Liver (tissue), 9 donors: ENCODE results near the gene GIT2. TPM values are rescaled to one million over a fixed set of nuclear protein-coding genes. Genes with fewer than 3 reads are reported as not detected.

Experiments used
- DNase-seq: peaks from one replicate; pipeline ENCODE4 v3.0.0-alpha.2; 2017; ENCODE audit warnings: low spot score
- H3K27ac ChIP-seq, 2 donors: one replicate each; pipeline ENCODE4 v1.7.0; 2013; ENCODE audit warnings: inconsistent platforms in 2 of 2, low read length in 2 of 2, control low read depth in 1 of 2, low read depth in 1 of 2, mild to moderate bottlenecking in 1 of 2
- H3K27me3 ChIP-seq, 4 donors: one replicate each; pipeline versions ENCODE4 v1.6.1 to v1.7.0; 2013; ENCODE audit warnings: low read length in 3 of 4, inconsistent platforms in 1 of 4, mild to moderate bottlenecking in 1 of 4, moderate library complexity in 1 of 4; ENCODE audit not compliant: control insufficient read depth in 4 of 4, insufficient read depth in 4 of 4
- H3K36me3 ChIP-seq, 4 donors: one replicate each; pipeline versions ENCODE4 v1.6.1 to v1.7.0; 2013; ENCODE audit warnings: low read length in 3 of 4, mild to moderate bottlenecking in 3 of 4, low read depth in 1 of 4, moderate library complexity in 1 of 4; ENCODE audit not compliant: control insufficient read depth in 4 of 4, insufficient read depth in 3 of 4
- H3K4me1 ChIP-seq, 4 donors: one replicate each; pipeline versions ENCODE4 v1.6.1 to v1.7.0; 2013; ENCODE audit warnings: low read length in 3 of 4, mild to moderate bottlenecking in 3 of 4, moderate library complexity in 1 of 4; ENCODE audit not compliant: control insufficient read depth in 4 of 4, insufficient read depth in 4 of 4
- H3K4me3 ChIP-seq, 3 donors: one replicate each; pipeline versions ENCODE4 v1.6.1 to v1.7.0; 2013; ENCODE audit warnings: low read length in 3 of 3, control low read depth in 1 of 3, low read depth in 1 of 3, mild to moderate bottlenecking in 1 of 3
- H3K9ac ChIP-seq, 2 donors: one replicate each; pipeline ENCODE4 v1.7.0; 2013; ENCODE audit warnings: low read length in 2 of 2, mild to moderate bottlenecking in 2 of 2, moderate library complexity in 2 of 2, control low read depth in 1 of 2, low read depth in 1 of 2
- H3K9me3 ChIP-seq, 4 donors: one replicate each; pipeline versions ENCODE4 v1.6.1 to v1.7.0; 2013; ENCODE audit warnings: low read length in 3 of 4; ENCODE audit not compliant: control insufficient read depth in 4 of 4
- CTCF ChIP-seq: fragments of 150-350 bp; IDR thresholded peaks from 2 replicates; pipeline ENCODE4 v1.5.1; 2017; ENCODE audit warnings: improper control_type of control experiment, low read depth, low read length; ENCODE audit not compliant: missing input control
- FOXA1 ChIP-seq: IDR thresholded peaks from 2 replicates; pipeline ENCODE4 v1.6.1; 2016; ENCODE audit warnings: antibody characterized with exemption
- GABPA ChIP-seq, 2 donors: IDR thresholded peaks in 1 of 2; conservative IDR thresholded peaks in 1 of 2; 2 replicates each; pipeline ENCODE4 v1.6.1; 2016; ENCODE audit warnings: antibody characterized with exemption in 2 of 2, mild to moderate bottlenecking in 1 of 2, moderate library complexity in 1 of 2
- HNF4A ChIP-seq, 2 donors: conservative IDR thresholded peaks; 2 replicates each; pipeline ENCODE4 v1.6.1; 2016; ENCODE audit warnings: antibody characterized with exemption in 2 of 2, mild to moderate bottlenecking in 2 of 2
- HNF4G ChIP-seq: IDR thresholded peaks from 2 replicates; pipeline ENCODE4 v1.6.1; 2016; ENCODE audit warnings: antibody characterized with exemption
- NR2F2 ChIP-seq: IDR thresholded peaks from 2 replicates; pipeline ENCODE4 v1.6.1; 2016; ENCODE audit warnings: antibody characterized with exemption
- RAD21 ChIP-seq, 2 donors: IDR thresholded peaks; 2 replicates each; pipeline ENCODE4 v1.6.1; 2016; ENCODE audit warnings: antibody characterized with exemption in 2 of 2, mild to moderate bottlenecking in 2 of 2
- REST ChIP-seq: IDR thresholded peaks from 2 replicates; pipeline ENCODE4 v1.6.1; 2016; ENCODE audit warnings: antibody characterized with exemption, mild to moderate bottlenecking
- SP1 ChIP-seq: IDR thresholded peaks from 2 replicates; pipeline ENCODE4 v1.6.1; 2018; ENCODE audit warnings: antibody characterized with exemption, mild to moderate bottlenecking
- TAF1 ChIP-seq: conservative IDR thresholded peaks from 2 replicates; pipeline ENCODE4 v1.6.1; 2016; ENCODE audit warnings: antibody characterized with exemption, mild to moderate bottlenecking
- YY1 ChIP-seq: IDR thresholded peaks from 2 replicates; pipeline ENCODE4 v1.6.1; 2016; ENCODE audit warnings: antibody characterized with exemption, mild to moderate bottlenecking
- WGBS: extraction: QIAGEN DNeasy Blood & Tissue Kit; methylation state at CpG from one replicate; pipeline ENCODE4 v1.1.7; 2013; 5-methylcytosine and 5-hydroxymethylcytosine counted together
- polyA plus RNA-seq, 2 donors: library from polyadenylated mRNA; stranded (reverse) in 1 of 2; unstranded in 1 of 2; fragments of 200-250 nt in 1 of 2; fragments of >200 nt in 1 of 2; fragmentation: Nextera tagmentation in 1 of 2; extraction: Ambion mirVana in 1 of 2; gene quantifications; one replicate each; pipeline versions ENCODE4 v1.2.1 to v1.2.3, GENCODE V29; 2013 to 2015
- total RNA-seq, 2 donors: library from RNA; depleted of rRNA; stranded (reverse); fragments of >200 nt; gene quantifications; one replicate each; pipeline ENCODE4 v1.2.3, GENCODE V29; 2014
- TF ChIP-seq, protein P1 (sequence below): IDR thresholded peaks from 2 replicates; pipeline ENCODE4 v1.6.1; 2016; ENCODE audit warnings: antibody characterized with exemption
- TF ChIP-seq, protein P2 (sequence below): IDR thresholded peaks from 2 replicates; pipeline ENCODE4 v1.6.1; 2016; ENCODE audit warnings: antibody characterized with exemption
- donor health status: healthy.
- donor health status: healthy.
- donor health status: healthy.
- donor health status: healthy.
- donor health status: healthy.

The GIT2 gene
- total and polyA plus RNA-seq, 4 donors = 6.7 to 30.4 (median 16.7) TPM

DNA sequence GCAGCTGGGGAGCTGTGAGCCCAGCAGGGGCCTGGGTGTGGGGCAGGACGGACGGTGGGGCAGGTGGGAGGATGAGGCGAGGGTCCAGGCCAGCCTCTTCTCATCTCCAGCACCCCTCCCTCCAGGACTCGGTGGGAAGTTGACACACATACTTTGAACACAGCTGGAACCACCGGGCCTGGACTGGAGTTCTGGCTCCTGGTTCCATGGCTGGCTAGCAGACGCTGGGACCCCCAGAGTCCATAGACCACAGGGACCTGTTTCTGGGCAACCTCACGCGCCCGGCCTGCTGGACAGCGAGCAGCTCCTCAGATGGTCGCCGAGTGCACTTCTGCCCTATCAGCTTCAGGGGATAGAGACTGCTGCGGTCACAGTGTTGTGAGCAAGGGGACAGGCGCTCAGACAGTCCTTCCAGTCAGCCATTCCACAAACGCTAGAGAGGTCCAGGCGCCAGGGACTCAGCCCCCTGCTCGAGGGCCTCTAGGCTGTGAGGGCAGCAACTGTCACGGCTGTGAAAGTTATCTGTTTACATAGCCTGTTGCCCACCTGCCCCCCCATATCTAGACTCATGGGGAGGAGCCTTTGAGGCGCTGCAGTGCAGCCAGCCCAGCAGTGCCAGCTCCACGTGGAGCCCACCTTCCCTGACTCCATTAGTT, 70.9 kb downstream of the GIT2 start:
- TF ChIP-seq HNF4A (conservative IDR thresholded peaks at IDR 0.05) (no peak), SP1 (no peak)
- H3K4me3 ChIP-seq = no peak overlapping the region
- no peak overlapping the region for H3K27ac ChIP-seq
- WGBS = 88% methylated on average over 20 of the region's 20 CpGs
- no peak overlapping the region for H3K9ac ChIP-seq
- no peaks in the 10 kb centered on the region for H3K4me1 ChIP-seq
- no peaks in the 10 kb centered on the region for H3K27me3 ChIP-seq
- no peak for DNase-seq
- peaks cover 2 to 6% (median 4%) of the 10 kb centered on the region in 4 donors for H3K36me3 ChIP-seq
- no peaks in the 10 kb centered on the region for H3K9me3 ChIP-seq

DNA sequence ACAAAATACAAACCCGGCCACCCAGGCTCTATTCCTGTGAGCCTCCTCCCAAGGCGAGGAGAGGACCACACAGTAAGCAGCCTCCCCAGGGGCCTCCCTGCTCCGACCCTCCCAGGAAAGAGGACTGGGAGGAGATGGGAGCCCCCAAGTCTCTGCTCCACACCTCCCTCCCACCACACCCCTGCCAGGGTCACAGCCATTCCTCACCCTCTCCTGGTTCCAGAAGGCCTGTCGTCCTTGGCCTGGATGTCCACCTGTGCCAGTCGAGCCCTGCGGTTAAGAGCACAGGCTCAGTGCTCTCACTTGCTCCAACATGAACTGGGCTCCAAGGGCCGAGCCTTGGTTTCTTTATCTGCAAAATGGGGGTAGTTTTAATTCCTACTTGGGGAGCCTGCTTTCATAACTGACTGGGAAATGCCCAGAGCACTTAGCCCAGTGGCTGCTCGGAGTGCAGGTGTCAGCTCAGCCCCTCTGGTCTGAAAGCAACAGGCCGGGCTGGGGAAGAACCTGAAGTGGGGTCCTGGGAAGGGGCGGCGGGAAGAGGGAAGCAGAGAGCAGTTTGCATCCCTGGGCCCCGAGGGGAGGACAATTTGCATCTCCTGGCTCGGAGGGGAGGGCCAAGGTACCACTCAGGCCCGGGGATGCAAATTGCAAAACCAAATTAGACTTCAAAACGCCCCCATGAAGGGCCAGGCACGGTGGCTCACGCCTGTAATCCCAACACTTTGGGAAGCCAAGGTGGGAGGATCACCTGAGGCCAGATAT, 72.5 kb downstream of the GIT2 start:
- no peak for DNase-seq
- Histone ChIP-seq H3K27me3 (no peaks in the 10 kb centered on the region), H3K9ac (no peak overlapping the region), H3K4me3 (no peak overlapping the region), H3K4me1 (no peaks in the 10 kb centered on the region), H3K9me3 (no peaks in the 10 kb centered on the region), H3K27ac (no peak overlapping the region), H3K36me3 (peaks cover 3 to 10% (median 5%) of the 10 kb centered on the region in 4 donors)
- no peak for TF ChIP-seq REST
- WGBS = 90% methylated on average over 17 of the region's 17 CpGs

DNA sequence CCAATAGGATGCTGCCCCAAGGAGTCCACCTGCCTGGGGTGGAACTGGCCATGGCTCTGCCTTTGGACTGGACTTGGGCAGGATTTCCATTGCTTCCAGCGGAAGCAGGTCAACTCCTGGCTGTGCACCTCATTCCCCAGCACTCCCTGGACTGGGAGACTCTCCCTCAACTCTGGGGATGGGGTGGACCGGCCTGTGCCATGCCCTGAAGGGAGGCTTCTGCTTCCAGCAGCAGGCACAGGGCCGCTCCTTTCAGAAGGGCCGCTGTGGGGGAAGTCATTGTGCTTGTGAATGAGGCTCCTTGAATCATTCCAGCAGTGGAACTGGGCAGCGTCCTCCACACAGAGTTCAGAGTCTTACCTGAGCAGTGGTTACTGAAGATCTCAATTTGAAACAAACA, 73.1 kb downstream of the GIT2 start:
- Histone ChIP-seq H3K9me3 (no peaks in the 10 kb centered on the region), H3K9ac (no peak overlapping the region), H3K36me3 (peaks cover 5 to 10% (median 6%) of the 10 kb centered on the region in 4 donors), H3K4me3 (no peak overlapping the region), H3K4me1 (no peaks in the 10 kb centered on the region), H3K27ac (no peak overlapping the region), H3K27me3 (no peaks in the 10 kb centered on the region)
- DNase-seq = no peak
- WGBS = 96% methylated on average over 5 of the region's 5 CpGs
- TF ChIP-seq YY1 = no peak
- no peak for TF ChIP-seq TAF1
- TF ChIP-seq, protein P1, sequence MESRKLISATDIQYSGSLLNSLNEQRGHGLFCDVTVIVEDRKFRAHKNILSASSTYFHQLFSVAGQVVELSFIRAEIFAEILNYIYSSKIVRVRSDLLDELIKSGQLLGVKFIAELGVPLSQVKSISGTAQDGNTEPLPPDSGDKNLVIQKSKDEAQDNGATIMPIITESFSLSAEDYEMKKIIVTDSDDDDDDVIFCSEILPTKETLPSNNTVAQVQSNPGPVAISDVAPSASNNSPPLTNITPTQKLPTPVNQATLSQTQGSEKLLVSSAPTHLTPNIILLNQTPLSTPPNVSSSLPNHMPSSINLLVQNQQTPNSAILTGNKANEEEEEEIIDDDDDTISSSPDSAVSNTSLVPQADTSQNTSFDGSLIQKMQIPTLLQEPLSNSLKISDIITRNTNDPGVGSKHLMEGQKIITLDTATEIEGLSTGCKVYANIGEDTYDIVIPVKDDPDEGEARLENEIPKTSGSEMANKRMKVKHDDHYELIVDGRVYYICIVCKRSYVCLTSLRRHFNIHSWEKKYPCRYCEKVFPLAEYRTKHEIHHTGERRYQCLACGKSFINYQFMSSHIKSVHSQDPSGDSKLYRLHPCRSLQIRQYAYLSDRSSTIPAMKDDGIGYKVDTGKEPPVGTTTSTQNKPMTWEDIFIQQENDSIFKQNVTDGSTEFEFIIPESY = no peak
- no peak for TF ChIP-seq NR2F2
- TF ChIP-seq HNF4G = no peak
- no peak for TF ChIP-seq GABPA (IDR thresholded peaks at IDR 0.05 in 1 of 2, conservative IDR thresholded peaks at IDR 0.05 in 1 of 2)
- TF ChIP-seq RAD21 (IDR thresholded peaks at IDR 0.05) = no peak
- TF ChIP-seq FOXA1 = no peak
- no peak for TF ChIP-seq CTCF
- no peak for TF ChIP-seq SP1
- no peak for TF ChIP-seq HNF4A (conservative IDR thresholded peaks at IDR 0.05)
- TF ChIP-seq, protein P2, sequence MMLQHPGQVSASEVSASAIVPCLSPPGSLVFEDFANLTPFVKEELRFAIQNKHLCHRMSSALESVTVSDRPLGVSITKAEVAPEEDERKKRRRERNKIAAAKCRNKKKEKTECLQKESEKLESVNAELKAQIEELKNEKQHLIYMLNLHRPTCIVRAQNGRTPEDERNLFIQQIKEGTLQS = no peak
- no peak for TF ChIP-seq REST
